ENCODE measurements around the gene SGTA.

DNA sequence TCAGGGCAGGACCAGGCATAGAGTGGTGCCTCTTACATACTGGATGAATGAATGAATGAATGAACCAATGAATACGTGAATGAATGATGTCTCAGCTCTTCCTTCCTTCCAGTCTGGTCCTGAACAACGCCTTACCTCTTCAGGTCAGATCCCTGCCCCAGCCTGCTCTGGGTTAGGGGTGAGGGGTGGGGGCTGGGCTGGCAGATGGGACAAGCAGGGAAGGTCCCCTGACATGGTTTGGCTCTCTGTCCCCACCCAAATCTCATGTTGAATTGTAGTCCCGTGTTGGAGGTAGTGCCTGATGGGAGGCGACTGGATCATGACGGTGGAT, 71.2 kb downstream of the SGTA start:
- TF ChIP-seq CTCF (IDR thresholded peaks at IDR 0.05; ENCODE audit: low read length) (no peak), EZH2 (IDR thresholded peaks at IDR 0.05; ENCODE audit: borderline replicate concordance, low read length) (no peak)

Measured in OCI-LY1 (cell line).